CD4-positive, alpha-beta T cell treated with Interleukin-4 for 4 hours (primary cell): ENCODE results near the gene F12.
"Not testable (repeated sequence)": the region's sequence is repeated elsewhere in the genome, so short reads cannot be mapped to it uniquely, and the experiment has no call there.

Source experiments
- DNase-seq: peaks from one replicate; pipeline ENCODE4 v3.0.0-alpha.2; 2020

The F12 gene

DNA sequence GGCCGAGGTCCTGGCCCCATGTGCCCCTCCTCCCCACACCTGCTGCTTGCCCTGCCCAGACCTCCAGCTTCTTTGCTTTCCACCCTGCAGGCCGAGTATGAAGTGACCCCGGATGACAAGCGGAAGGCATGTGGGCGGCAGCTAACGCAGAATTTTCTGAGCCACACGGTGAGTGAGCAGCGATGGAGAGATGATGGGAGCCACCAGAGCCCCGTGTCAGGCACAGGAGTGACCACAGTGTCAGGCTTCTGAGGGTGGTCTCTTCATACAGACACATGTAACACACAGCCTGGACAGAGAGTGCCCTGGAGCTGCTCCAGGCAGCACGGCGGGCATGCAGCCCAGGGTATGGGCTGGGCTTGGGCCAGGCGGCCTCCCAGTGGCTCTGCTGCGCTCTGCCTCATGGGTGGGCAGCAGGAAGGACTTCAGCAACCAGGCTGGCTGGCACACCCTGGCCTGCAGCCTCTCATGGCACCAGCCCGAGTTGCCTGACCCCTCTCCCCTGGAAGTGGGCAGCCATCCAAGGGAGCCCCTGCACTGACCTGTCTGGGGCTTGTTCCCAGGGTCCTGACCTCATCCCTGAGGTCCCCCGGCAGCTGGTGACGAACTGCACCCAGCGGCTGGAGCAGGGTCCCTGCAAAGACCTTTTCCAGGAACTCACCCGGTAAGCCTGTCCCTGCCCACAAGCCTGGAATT, 22.9 kb upstream of the F12 start:
- peak; percentile 17 for DNase-seq

DNA sequence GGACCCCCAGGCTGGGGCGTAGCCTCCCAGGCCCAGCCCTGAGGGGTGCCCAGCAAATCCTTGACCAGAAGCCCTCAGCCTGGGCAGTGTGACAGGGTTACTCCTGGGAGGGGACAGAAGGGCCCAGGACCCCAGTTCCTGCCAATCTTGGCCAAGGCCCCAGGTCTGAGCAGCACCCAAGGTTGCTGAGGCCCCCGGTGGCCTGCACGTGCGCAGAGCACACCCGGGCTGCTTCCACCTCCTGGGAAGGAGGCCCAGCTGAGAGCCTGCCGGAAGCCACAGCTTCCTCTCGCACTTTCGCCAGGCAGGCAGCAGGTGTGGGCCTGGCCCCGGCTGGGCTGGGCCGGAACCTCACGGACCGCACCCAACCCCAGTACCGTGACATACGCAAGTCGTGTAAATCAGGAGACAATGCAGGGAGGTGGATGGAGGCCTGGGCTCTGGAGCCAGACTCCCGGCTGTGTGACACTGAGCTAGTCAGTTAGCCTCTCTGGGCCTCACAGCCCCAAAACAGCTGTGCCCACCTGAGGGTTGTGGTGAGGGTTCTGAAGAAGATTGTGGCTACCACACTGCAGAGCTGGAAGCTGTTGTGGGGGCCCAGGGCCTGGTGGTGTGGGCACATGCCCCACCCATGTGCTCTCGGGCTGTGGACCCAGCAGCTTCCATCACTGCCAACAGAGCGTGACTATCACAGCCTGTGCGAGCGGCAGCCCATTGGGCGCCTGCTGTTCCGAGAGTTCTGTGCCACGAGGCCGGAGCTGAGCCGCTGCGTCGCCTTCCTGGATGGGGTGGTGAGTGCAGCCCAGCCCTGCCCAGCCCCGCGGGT, 22.2 kb upstream of the F12 start:
- DNase-seq = peak; percentile 87

DNA sequence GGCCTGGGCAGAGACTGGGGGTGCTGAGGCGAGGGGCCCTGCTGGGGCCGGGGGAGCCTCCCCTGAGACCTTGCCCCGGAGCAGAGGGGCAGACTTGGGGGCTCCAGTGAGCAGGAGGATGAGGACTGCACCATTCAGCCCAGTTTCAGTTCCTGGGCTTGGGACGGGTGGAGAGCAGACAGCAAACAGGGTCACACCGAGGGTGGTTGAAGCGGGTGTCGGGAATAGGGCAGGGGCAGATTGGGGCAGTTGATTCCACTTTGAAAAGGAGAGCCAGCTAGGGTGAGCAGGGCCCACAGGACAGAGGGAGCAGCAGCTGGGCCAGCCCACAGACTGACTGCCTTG, 21.6 kb upstream of the F12 start:
- no peak for DNase-seq

DNA sequence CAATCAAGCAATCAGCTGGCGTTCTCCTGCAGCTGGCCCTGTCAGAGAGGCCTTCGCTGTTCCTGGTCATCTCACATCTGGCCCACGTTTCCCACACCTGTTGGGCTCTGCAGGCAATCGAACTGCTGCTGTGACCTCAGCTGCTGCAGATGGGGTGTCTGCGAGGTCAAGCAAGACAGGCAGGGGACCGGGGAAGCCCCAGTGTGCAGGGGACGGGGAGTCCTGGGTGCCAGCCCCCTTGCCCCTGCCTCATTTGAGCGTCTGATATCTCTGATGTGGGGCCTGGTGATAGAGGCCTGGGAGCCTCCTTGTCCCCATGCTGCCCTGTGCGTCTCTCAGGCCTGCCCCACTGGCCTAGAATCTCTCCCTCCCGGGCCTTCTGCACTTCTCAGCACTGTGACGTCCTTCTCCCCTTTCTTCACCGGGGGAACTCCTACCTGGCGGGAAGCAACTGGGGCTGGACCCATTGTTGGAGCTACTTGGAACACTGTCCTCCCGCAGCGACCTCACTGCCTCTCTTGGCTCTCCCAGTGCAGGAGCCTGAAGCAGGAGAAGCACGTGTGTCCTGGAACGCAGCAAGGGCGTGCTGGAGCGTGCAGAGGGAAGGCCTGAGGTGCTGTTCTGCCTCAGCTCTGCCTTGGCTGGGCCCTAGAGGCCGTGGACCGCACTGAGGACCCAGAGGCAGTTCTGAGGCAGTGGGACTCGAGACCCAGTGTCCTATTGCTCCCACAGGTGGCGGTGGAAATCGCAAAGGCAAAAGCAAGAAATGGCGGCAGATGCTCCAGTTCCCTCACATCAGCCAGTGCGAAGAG, 21.0 kb upstream of the F12 start:
- DNase-seq = no peak

DNA sequence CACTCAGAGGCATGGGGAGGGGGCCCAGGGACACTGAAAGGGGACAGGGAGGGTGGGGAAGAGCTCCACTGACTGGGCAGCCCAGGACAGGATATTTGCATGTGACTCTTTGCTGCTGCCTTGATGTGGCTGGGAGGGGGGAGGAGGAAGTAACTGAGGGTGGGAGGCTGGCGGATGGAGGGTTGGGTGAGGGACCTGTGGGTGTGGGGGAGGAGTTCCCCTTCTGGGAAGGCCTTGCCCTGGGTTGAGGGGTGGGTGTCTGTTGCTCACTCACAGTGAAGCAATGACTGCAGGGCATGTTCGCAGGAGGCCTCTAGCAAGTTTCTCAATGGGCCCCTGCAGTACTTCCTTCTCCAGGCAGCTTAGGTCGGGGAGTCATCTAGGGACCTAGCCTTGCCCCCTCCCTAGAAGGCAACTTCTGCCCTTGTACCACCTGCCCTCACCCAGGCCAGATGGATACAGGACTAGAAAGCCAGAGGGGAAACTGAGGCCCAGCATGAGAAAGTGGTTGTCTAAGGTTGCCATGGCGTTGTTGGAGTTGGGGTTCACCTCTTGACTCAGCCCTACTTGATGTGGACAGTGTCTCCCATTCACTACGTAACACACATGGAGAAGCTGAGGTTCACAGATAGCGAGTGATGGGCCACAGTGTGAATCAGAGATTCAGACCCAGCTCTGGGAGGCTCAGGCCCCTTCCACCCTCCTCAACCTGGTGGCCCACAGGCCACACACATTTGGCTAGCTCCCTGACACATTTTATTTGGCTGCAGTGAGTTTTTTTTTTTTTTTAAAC, 20.1 kb upstream of the F12 start:
- peak; percentile 92 for DNase-seq

DNA sequence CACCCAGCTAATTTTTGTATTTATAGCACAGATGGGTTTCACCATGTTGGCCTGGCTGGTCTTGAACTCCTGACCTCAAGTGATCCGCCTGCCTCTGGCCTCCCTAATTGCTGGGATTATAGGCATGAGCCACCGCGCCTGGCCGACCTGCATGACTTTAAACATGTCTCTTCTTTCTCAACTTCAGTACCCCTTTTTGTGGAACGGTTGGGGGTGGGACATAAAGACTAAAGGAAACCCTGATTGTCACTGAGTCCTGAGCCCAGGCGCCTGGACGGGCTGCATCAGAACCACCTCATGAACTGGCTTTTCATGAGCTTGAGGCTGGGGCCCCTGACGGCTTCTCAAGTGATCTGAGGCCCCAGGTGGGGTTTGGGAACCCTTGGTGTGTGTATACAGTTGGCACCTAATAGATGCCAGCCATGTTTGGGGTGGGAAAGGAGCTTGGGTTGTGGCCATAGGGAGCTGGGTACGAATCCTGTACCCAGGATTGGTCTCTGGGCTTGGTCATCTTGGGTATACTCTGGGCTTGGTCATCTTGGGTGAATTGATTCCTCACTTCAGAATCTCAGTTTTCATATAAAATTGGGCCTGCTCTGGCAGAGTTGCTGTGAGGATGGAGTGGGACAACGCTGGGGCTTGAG, 19.3 kb upstream of the F12 start:
- no peak for DNase-seq

DNA sequence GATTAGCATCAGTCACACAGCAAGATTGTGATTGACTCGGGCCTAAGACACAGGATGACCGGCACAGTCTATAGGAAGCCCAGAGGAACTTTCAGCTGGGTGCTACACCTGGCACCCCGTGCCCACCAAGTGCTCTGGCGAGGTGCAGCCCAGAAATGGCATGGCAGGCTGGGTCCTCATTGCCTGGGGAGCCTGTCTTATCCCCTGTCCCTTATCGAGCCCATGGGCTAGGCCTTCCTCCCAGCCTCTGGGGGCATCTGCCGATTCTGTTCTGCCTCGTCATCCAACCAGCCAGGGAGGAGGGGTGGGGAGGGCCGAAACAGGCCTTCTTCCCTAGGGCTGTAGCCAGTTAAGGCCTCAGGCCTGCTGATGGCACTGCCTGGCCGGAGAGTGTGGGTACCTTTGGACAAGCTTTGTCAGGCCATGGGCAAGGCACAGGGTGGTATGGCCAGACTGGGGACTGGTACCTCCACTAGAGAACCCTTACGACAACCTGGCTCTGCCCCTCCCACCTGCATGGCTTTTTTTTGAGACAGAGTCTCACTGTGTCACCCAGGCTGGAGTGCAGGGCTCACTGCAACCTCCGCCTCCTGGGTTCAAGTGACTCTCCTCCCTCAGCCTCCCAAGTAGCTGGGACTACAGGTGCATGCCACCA, 18.7 kb upstream of the F12 start:
- peak; percentile 18 for DNase-seq

DNA sequence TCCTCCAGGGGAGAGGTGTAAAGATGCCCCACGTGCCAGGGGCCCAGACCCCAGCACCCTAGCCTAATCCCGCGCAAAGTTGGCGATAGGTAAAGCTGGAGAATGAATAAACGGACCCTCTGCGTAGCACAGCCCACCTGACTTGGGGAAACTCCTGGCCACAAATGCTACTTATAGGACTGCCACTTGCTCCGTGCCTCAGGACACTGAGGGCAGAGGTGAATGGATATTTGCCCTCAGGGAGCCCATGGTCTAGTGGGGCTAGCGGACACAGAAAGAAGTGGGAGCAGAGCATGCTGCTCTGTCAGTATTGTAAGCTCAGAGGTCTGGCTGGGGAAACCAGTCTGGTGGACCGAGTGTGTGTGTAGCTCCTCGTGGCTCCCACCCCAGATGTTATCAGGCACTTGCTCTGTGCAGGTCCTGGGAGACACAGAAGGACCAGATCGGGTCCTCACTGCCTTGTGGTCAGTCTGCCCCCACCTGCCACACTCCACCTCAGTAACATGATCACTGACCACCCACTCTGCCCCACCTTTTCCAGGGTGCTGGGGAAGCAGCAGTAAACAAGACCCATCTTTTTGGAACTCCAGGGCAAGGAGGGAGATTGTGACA, 18.0 kb upstream of the F12 start:
- no peak for DNase-seq

DNA sequence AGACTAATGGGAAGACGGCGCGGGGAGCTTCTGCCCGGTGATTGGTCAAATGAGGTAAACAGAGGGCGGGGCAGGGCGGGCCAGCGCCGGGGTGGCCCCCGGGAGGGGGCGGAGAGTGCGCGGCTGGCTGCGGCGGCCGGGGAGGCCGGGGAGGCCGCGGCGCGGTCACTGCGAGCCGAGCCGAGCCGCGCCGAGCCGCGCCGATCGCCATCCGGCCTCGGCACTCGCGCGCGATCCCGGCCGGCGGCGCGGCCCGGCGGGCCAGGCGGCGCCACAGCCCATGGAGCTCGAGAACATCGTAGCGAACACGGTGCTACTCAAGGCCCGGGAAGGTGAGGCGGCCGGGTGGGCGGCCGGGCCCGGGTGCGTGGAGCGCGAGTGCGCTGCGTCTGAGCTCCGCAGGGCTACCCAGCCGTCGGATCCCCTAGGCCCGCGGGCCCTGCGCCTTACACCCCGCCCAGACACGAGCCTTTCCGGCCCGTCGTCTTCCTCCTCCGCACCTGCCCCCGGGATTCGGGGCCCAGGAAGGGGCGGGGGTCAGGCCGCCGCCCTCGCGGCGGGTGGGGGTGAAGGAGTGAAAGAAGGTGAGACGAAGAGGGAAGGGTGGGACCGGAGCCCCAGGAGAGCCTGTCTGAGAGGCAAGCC, 17.3 kb upstream of the F12 start, which contains the start of gene GRK6:
TSS of gene GRK6 (plus strand) at position 111 of the 645 bp plus-strand sequence. CDS start at position 281, 170 bp downstream.
- peak; percentile 70 for DNase-seq

DNA sequence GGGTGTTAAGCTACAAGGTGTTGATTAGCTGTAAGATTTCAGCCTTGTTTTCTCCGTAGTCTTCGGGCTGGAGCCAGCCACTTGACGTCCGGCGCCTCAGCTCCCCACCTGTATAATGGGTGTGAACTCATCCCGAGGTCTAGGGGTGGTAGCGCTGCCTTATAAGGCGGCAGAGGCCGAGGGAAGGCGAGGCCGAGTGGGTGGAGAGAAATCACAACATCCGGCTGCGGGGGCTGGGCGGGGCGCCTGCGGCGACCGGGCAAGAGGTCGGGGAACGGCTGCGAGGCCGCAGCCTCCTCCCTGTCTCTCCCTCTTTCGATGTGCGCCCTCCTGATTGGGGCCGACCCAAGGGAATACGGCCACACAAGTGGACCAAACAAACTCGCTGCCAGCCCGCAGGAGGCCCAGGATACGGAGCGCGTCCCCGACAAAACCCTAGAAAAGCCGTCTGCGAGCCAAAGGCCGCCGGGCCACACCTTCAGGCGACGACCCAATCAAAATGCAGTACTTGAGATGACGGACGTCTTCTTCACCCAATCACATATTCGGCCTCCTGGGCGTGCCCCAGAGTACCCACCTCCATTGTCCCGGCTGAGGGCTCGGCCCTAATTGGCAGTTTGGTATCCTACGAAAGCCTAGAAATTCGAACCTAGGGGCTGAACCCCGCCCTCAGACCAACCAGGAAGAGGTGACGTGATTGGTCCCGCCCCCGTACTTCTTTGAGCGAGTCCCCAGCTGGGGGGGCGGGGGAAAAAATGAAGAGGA, 16.6 kb upstream of the F12 start:
- peak; percentile 100 for DNase-seq

DNA sequence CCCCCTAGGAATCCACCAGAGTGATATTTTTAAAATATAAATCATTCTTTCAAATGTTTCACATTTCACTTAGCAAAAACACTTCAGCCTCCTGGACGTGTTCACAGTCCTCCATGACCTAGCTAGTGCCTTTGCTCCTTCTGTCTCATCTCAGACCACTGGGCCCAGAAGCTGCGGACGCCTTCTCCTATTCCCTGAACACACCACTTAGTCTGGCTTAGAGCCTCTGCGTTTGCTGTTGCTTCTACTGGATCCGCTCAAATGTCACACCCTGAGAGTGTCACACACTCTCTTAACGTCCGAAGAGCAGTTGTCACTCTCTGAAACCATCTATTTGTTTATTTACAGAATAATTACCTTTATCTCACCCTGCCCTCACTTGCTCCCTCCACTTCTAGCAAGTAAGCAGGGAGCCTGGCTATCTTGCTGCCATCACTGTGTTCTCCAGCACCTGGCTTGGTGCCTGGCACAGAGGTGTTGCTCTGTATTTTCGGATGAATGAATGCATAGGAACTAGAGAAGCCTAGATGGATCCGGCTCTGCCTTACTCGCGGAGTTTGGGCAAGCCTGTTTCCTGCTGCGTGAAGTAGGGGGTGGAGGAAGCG, 15.9 kb upstream of the F12 start:
- DNase-seq = no peak

DNA sequence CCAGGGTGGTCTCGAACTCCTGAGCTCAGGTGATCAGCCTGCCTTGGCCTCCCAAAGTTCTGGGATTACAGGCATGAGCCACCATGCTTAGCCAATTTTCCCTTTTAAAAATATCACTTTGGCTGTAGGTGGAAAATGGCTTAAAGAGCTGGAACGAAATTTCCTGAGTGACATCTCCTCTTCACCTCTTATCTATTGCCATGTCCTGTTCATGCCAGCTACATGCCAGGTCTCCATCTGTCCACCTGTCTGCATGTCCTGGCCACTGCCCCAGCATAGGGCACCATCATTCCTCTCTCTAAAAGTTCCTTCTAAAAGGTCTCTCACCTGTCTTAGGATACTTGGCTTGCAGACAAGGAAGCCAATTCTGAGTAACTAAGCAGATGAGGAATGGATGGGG, 14.3 kb upstream of the F12 start:
- DNase-seq = no peak

DNA sequence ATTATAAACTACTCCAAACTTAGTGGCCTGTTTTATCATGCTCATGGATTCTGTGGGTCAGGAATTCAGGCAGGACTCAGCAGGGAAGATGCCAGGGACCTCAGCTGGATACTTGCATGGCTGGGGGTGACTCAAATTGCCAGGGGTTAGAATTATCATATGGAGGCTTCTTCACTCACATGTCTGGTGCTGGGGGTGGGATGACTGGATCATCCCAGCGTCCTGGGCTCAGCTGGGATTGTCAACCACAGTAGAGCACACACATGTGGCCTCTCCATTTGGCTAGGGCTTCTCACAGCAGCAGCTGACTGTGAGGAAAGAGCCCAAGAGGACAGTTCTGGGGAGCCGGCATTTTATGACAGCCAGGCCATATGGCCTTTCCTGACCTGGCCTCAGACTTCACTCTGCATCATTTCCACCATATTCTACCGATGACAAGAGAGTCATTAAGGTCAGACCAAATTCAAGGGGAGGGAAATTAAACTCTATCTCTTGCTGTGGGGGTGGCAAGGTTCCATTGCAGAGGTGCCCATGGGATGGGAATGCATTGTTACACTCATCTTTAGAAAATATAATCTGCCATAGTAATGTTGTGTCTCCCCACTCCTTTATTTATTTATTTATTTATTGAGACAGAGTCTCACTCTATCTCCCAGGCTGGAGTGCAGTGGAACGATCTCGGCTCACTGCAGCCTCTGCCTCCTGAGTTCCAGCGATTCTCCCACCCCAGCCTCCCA, 11.9 kb upstream of the F12 start:
- DNase-seq = no peak

DNA sequence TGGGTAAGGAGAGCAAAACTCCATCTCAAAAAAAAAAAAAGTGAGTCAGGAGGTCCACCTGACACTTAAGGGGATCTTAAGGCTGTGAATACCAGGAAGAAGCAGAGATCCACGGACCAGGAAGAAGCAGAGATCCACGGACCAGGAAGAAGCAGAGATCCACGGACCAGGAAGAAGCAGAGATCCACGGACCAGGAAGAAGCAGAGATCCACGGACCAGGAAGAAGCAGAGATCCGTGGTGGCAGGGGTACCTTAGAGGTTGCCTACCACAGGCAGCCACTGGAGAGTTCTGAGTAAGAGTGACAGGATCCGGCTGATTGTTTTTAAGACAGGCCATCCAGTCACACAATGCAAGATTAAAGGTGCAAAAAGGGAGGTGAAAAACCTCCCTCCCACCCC, 11.1 kb upstream of the F12 start:
- not testable (repeated sequence) for DNase-seq

DNA sequence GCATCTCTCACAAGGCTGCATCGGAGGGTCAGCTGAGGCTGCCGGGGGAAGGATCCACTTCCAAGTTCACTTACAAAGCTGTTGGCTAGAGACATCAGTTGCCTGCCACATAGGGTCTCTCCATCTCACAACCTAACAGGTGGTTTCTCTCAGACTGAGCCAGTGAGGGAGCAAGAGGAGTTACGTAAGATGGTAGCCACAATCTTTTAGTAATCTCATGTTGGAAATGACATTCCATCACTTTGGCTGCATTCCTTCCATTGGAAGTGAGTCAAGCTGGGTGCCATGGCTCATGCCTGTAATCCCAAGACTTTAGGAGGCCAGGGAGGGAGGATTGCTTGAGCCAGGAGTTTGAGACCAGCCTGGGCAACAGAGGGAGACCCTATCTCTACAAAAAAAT, 9.7 kb upstream of the F12 start:
- no peak for DNase-seq

DNA sequence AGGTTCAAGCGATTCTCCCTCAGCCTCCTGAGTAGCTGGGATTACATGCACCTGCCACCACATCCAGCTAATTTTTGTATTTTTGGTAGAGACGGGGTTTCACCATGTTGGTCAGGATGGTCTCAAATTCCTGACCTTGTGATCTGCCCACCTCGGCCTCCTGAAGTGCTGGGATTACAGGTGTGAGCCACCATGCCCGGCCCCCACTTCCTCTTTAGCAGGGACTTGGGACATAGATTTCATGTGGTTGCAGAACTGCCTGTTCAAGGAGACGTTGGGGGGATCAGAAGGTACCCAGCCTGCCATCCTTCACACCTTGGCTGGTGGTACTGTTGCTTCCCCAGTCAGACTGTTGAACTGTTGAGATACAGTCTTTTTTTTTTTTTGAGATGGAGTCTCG, 7.7 kb upstream of the F12 start:
- not testable (repeated sequence) for DNase-seq

DNA sequence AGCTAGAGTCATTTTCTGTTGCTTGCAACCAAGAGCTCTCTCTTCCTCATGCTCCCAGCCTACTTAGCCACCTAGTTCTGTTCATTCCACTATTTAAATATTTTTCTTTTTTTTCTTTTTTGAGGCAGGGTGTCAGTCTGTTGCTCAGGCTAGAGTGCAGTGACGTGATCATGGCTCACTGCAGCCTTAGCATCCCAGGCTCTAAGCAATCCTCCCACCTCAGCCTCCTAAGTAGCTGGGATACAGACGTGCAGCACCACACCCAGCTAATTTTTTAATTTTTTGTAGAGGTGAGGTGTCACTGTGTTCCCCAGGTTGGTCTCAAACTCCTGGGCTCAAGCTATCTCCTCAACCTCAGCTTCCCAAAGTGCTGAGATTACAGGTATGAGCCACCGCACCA, 5.1 kb upstream of the F12 start:
- no peak for DNase-seq

DNA sequence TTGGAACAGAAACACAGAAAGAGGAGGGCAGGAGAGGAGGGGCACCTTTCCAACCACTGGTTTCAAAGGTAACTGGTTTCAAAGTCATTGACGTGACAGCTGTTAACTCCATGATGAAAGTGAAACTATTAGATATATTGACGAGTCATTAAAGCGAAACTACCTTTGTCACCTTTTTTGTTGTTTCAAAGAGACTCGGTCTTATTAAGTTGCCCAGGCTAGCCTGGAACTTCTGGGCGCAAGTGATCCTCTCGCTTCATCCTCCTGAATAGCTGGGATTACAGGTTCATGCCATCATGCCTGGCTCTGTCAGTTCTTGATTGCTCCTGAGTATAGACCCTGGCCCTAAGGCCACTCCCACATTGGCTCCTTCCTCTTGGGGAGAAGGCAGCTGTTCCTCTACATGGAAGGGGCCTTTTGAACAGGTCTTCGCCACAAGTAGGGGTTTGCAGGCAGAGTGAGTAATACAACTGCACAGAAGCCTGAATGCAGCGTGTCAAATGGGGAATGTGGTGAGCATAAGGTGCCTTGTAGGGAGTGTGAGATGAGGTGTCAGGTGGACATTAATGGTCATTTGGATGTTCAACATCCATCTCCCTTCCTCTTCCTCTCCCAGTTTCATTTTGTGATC, 3.4 kb upstream of the F12 start:
- peak; percentile 67 for DNase-seq
